IPS-NIHi11 (cell line): ENCODE measurements around the gene TMSB15C.

Source experiments
- DNase-seq: peaks from one replicate; pipeline ENCODE4 v3.0.0; 2012; ENCODE audit warnings: mixed read lengths, low spot score

TMSB15C gene

GRCh38 chrX:104045642-104046041 lies 30.4 kb downstream of the TMSB15C start:
- DNase-seq = no peak

GRCh38 chrX:104041003-104041402 lies 35.0 kb downstream of the TMSB15C start:
- DNase-seq = no peak

- DNase-seq = no peak
Observed at GRCh38 chrX:104039689-104040505, 36.1 kb downstream of the TMSB15C start, which contains the start of gene H2BW2. Gene H2BW2, plus strand, starts transcription at chrX:104039956. Its CDS starts 39 bp downstream, at chrX:104039995.
